Activated CD8-positive, alpha-beta memory T cell treated with anti-CD3 and anti-CD28 coated beads for 1 hour (primary cell): ENCODE data around the gene UPF1.
A peak's percentile ranks its signal among the peaks of the same experiment; 100 is the strongest.
"Not testable (repeated sequence)": the region's sequence is repeated elsewhere in the genome, so short reads cannot be mapped to it uniquely, and the experiment has no call there.

Source experiments
- DNase-seq, 2 donors: peaks; one replicate each; pipeline ENCODE4 v3.0.0-alpha.2; 2020; ENCODE audit warnings: low read depth in 1 of 2; ENCODE audit errors: extremely low read depth in 1 of 2

Gene UPF1

DNA sequence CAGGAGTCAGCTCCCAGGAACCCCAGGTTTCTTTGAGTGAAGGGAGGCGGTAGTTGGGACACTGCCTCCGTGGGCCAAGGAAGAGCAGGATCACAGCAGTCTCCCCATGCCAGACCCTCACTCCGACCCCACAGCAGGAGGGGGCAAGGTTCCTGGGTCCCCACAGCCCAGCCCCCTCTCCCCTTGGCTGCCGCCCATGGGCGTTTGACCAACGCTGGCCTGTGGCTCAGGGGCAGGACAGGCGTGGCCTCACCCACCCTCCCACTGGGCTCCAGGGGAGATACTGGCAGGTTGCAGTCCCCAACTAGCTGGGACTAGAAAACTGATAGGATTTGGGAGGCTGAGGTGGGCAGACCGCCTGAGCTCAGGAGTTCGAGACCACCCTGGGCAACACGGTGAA is 78.3 kb downstream of the UPF1 start:
- no peak for DNase-seq

- DNase-seq, result no peak
Observed at GRCh38 chr19:18910801-18911436, 79.2 kb downstream of the UPF1 start.

DNA sequence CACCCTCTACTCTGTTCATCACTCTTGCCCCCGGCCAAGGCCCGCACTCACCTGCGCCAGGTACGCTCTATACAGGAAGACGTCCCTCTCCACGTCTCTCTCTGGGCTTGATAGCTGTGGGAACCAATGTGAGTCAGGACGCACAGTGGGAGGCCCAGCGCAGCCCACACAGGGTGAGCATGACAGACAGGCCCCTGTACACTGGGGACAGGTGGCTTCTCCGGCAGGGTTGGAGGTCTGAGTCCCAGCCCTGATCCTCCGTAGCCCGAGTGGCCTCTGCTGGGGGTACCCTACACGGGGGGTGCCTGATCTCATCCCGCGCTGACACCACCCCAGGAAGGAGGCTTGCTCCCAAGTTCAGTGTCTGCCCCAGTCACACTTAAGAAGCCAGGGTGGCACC is 81.2 kb downstream of the UPF1 start:
- DNase-seq, result no peak

DNA sequence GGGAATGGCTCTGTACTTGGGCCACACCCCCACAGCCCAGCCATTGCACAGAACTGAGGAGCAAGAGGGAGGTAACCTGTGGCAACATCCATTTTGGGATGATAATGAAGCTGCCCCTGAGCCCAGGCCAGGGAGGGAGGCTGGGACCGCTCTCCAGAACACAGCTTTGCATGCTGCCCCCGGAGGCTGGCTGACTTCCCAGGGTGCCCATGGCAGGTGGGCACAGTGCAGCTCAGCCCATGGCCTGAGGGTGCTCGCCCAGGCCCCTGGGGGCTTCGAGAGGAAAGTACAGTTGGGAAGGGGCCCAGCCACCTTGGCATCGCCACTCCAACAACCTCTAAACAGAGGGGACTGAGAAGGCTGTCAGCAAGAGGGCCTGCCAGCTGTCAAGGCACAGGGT is 81.7 kb downstream of the UPF1 start:
- DNase-seq, result no peak

DNA sequence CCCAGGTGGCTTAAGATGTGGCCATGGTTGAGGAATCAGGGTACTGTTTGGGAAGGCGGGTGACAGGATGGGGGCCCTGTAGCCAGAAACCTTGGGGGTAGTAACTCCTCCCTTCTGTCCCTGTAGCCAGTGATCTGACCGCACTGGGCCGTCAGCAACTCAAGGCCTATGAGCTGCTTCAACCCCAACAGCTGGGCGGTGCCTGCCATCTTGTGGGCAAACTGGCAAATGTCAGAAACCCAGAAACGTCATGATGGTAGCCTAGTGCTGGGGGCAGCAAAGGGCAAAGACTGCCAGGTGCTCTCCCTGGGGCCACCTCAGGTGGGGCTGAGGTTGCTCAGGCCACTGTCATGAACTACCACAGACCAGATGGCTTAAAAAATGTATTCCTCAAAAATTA is 83.9 kb downstream of the UPF1 start:
- DNase-seq, result peak in 1 of 2 donors; percentile 12

DNA sequence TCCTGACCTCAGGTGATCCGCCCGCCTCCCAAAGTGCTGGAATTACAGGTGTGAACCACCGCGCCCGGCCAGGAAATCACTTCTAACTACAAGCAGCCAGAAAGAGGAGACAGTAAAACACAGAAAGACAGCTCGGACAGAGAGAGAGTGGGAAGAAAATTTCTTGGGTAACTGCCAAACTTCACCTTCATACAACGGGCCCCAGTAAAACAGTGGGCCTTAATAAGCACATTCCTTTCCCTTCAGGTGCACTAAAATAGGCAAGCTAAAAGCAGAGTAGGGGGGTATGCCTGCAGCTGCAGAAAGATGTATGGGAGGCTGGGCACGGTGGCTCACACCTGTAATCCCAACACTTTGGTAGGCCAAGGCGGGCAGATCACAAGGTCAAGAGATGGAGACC is 85.8 kb downstream of the UPF1 start:
- not testable (repeated sequence) for DNase-seq
